ENCODE results near the gene PTGIS.

DNA sequence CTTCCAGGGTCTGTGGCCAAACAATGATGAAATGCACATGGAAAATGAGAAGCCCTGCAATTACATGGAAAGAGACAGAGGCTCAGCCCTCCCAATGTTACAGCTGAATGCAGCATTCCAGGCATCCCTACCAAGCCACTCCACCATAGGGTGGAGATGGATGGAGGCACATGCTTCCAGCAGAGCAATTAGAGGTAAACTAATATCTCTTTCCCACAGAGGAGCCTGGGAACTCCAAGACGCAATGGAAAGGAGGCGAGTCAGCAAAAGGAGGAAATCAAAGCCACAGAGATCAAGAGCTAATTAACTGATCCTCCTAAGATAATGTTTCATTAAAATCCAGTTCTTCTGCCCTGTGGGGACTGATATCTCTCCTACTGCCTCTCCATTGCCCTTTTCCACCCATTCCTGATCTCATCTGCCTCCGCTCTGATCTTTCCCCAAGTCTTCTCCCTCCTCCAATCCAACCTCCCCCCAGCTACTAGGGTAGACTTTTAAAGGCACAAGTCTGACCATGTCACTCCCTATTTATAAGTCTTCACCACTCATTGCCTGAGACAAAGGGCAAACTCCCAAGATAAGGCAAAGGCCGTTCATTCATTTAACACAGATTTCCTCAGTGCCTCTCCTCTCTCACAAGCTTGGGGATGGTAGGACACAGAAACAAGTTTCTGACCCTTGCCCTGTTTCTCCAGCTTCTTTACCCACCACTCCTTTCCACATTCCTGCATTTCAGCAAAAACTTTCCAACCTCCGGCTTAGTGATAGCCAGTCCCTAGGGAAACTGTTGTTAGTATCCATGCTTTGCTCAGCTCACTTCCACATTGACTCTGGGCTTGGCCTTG is 71.2 kb downstream of the PTGIS start:
- TF ChIP-seq, protein P1, sequence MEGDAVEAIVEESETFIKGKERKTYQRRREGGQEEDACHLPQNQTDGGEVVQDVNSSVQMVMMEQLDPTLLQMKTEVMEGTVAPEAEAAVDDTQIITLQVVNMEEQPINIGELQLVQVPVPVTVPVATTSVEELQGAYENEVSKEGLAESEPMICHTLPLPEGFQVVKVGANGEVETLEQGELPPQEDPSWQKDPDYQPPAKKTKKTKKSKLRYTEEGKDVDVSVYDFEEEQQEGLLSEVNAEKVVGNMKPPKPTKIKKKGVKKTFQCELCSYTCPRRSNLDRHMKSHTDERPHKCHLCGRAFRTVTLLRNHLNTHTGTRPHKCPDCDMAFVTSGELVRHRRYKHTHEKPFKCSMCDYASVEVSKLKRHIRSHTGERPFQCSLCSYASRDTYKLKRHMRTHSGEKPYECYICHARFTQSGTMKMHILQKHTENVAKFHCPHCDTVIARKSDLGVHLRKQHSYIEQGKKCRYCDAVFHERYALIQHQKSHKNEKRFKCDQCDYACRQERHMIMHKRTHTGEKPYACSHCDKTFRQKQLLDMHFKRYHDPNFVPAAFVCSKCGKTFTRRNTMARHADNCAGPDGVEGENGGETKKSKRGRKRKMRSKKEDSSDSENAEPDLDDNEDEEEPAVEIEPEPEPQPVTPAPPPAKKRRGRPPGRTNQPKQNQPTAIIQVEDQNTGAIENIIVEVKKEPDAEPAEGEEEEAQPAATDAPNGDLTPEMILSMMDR (IDR thresholded peaks at IDR 0.05): no peak
- no peak for TF ChIP-seq POLR2A (IDR thresholded peaks at IDR 0.05)

All from esophagus squamous epithelium (tissue), 4 donors.